ENCODE measurements around the gene NAPG.
"Not testable (repeated sequence)": the region's sequence is repeated elsewhere in the genome, so short reads cannot be mapped to it uniquely, and the experiment has no call there.

The NAPG gene

GRCh38 chr18:10588975-10589374 lies 63.1 kb downstream of the NAPG start:
- no peak overlapping the region for H3K9ac ChIP-seq (ENCODE audit: low read depth, low read length)
- no peak overlapping the region for H3K27ac ChIP-seq (ENCODE audit: low read length)
- no peaks in the 10 kb centered on the region for H3K36me3 ChIP-seq (ENCODE audit: insufficient read depth, low read length)
- no peak overlapping the region for H3K4me2 ChIP-seq (ENCODE audit: insufficient read depth, low read length)
- TF ChIP-seq EZH2 (IDR thresholded peaks at IDR 0.05; ENCODE audit: borderline replicate concordance, low read depth, low read length, severe bottlenecking) (no peak), CTCF (IDR thresholded peaks at IDR 0.05; ENCODE audit: borderline replicate concordance, extremely low read depth, low read length, poor library complexity, severe bottlenecking) (no peak)
- H3K4me3 ChIP-seq (ENCODE audit: low read depth in 1 of 2, low read length in 2 of 2) = no peak overlapping the region
- no peaks in the 10 kb centered on the region for H3K9me3 ChIP-seq (ENCODE audit: insufficient read depth, low read length, severe bottlenecking)
- no peaks in the 10 kb centered on the region for H4K20me1 ChIP-seq (ENCODE audit: insufficient read depth, low read length)
- no peaks in the 10 kb centered on the region for H3K79me2 ChIP-seq (ENCODE audit: insufficient read depth, low read length)
- H3K27me3 ChIP-seq (ENCODE audit: insufficient read depth, low read length, poor library complexity) = no peaks in the 10 kb centered on the region
- no peak for DNase-seq
- no peak for ATAC-seq (ENCODE audit: insufficient read depth, low read depth)
- H2AFZ ChIP-seq (ENCODE audit: low read depth, low read length) = no peak overlapping the region
- no peaks in the 10 kb centered on the region for H3K4me1 ChIP-seq (ENCODE audit: insufficient read depth, low read length)

GRCh38 chr18:10590412-10590811 lies 64.6 kb downstream of the NAPG start:
- H3K4me2 ChIP-seq (ENCODE audit: insufficient read depth, low read length) = no peak overlapping the region
- no peak for ATAC-seq (ENCODE audit: insufficient read depth, low read depth)
- TF ChIP-seq EZH2 (IDR thresholded peaks at IDR 0.05; ENCODE audit: borderline replicate concordance, low read depth, low read length, severe bottlenecking) = no peak
- TF ChIP-seq CTCF (IDR thresholded peaks at IDR 0.05; ENCODE audit: borderline replicate concordance, extremely low read depth, low read length, poor library complexity, severe bottlenecking) = no peak

GRCh38 chr18:10591896-10592295 lies 66.1 kb downstream of the NAPG start:
- Histone ChIP-seq H3K79me2 (ENCODE audit: insufficient read depth, low read length) (no peaks in the 10 kb centered on the region), H3K4me2 (ENCODE audit: insufficient read depth, low read length) (no peak overlapping the region), H3K4me1 (ENCODE audit: insufficient read depth, low read length) (no peaks in the 10 kb centered on the region), H3K4me3 (ENCODE audit: low read depth in 1 of 2, low read length in 2 of 2) (no peak overlapping the region), H3K27ac (ENCODE audit: low read length) (no peak overlapping the region), H4K20me1 (ENCODE audit: insufficient read depth, low read length) (no peaks in the 10 kb centered on the region), H3K9me3 (ENCODE audit: insufficient read depth, low read length, severe bottlenecking) (no peaks in the 10 kb centered on the region), H3K27me3 (ENCODE audit: insufficient read depth, low read length, poor library complexity) (no peaks in the 10 kb centered on the region), H2AFZ (ENCODE audit: low read depth, low read length) (no peak overlapping the region), H3K9ac (ENCODE audit: low read depth, low read length) (no peak overlapping the region), H3K36me3 (ENCODE audit: insufficient read depth, low read length) (no peaks in the 10 kb centered on the region)
- ATAC-seq (ENCODE audit: insufficient read depth, low read depth) (no peak), DNase-seq (no peak)
- TF ChIP-seq EZH2 (IDR thresholded peaks at IDR 0.05; ENCODE audit: borderline replicate concordance, low read depth, low read length, severe bottlenecking) (no peak), CTCF (IDR thresholded peaks at IDR 0.05; ENCODE audit: borderline replicate concordance, extremely low read depth, low read length, poor library complexity, severe bottlenecking) (no peak)

More at GRCh38 chr18:10590412-10590811, 64.6 kb downstream of the NAPG start:
- H3K79me2 ChIP-seq (ENCODE audit: insufficient read depth, low read length) = no peaks in the 10 kb centered on the region
- DNase-seq = no peak
- H4K20me1 ChIP-seq (ENCODE audit: insufficient read depth, low read length) = no peaks in the 10 kb centered on the region
- H2AFZ ChIP-seq (ENCODE audit: low read depth, low read length) = no peak overlapping the region
- no peak overlapping the region for H3K9ac ChIP-seq (ENCODE audit: low read depth, low read length)
- no peaks in the 10 kb centered on the region for H3K9me3 ChIP-seq (ENCODE audit: insufficient read depth, low read length, severe bottlenecking)
- H3K27ac ChIP-seq (ENCODE audit: low read length) = no peak overlapping the region
- no peaks in the 10 kb centered on the region for H3K27me3 ChIP-seq (ENCODE audit: insufficient read depth, low read length, poor library complexity)
- H3K36me3 ChIP-seq (ENCODE audit: insufficient read depth, low read length) = no peaks in the 10 kb centered on the region
- H3K4me3 ChIP-seq (ENCODE audit: low read depth in 1 of 2, low read length in 2 of 2) = no peak overlapping the region
- no peaks in the 10 kb centered on the region for H3K4me1 ChIP-seq (ENCODE audit: insufficient read depth, low read length)

GRCh38 chr18:10593366-10594022 lies 67.7 kb downstream of the NAPG start:
- H3K9ac ChIP-seq (ENCODE audit: low read depth, low read length); H3K79me2 ChIP-seq (ENCODE audit: insufficient read depth, low read length); H3K36me3 ChIP-seq (ENCODE audit: insufficient read depth, low read length); DNase-seq; ATAC-seq (ENCODE audit: insufficient read depth, low read depth); H2AFZ ChIP-seq (ENCODE audit: low read depth, low read length); H3K4me1 ChIP-seq (ENCODE audit: insufficient read depth, low read length); H4K20me1 ChIP-seq (ENCODE audit: insufficient read depth, low read length); H3K4me3 ChIP-seq (ENCODE audit: low read depth in 1 of 2, low read length in 2 of 2); H3K27me3 ChIP-seq (ENCODE audit: insufficient read depth, low read length, poor library complexity); H3K4me2 ChIP-seq (ENCODE audit: insufficient read depth, low read length); H3K27ac ChIP-seq (ENCODE audit: low read length); H3K9me3 ChIP-seq (ENCODE audit: insufficient read depth, low read length, severe bottlenecking): not testable (repeated sequence)

- ATAC-seq (ENCODE audit: insufficient read depth, low read depth); H4K20me1 ChIP-seq (ENCODE audit: insufficient read depth, low read length); H3K79me2 ChIP-seq (ENCODE audit: insufficient read depth, low read length); H3K27ac ChIP-seq (ENCODE audit: low read length); H3K4me3 ChIP-seq (ENCODE audit: low read depth in 1 of 2, low read length in 2 of 2); H3K9me3 ChIP-seq (ENCODE audit: insufficient read depth, low read length, severe bottlenecking); DNase-seq; H2AFZ ChIP-seq (ENCODE audit: low read depth, low read length); H3K36me3 ChIP-seq (ENCODE audit: insufficient read depth, low read length); H3K27me3 ChIP-seq (ENCODE audit: insufficient read depth, low read length, poor library complexity); H3K4me1 ChIP-seq (ENCODE audit: insufficient read depth, low read length); H3K9ac ChIP-seq (ENCODE audit: low read depth, low read length); H3K4me2 ChIP-seq (ENCODE audit: insufficient read depth, low read length): not testable (repeated sequence)
Observed at GRCh38 chr18:10595917-10596316, 70.1 kb downstream of the NAPG start.

- not testable (repeated sequence) for H4K20me1 ChIP-seq (ENCODE audit: insufficient read depth, low read length); H3K4me3 ChIP-seq (ENCODE audit: low read depth in 1 of 2, low read length in 2 of 2); H3K79me2 ChIP-seq (ENCODE audit: insufficient read depth, low read length); H3K27ac ChIP-seq (ENCODE audit: low read length); H3K4me2 ChIP-seq (ENCODE audit: insufficient read depth, low read length); DNase-seq; H3K9ac ChIP-seq (ENCODE audit: low read depth, low read length); ATAC-seq (ENCODE audit: insufficient read depth, low read depth); H2AFZ ChIP-seq (ENCODE audit: low read depth, low read length); H3K9me3 ChIP-seq (ENCODE audit: insufficient read depth, low read length, severe bottlenecking); H3K36me3 ChIP-seq (ENCODE audit: insufficient read depth, low read length); H3K27me3 ChIP-seq (ENCODE audit: insufficient read depth, low read length, poor library complexity); H3K4me1 ChIP-seq (ENCODE audit: insufficient read depth, low read length)
Observed at GRCh38 chr18:10597695-10598094, 71.9 kb downstream of the NAPG start.

Data from DND-41 (cell line).